Osteoblast (primary cell): Measurements from ENCODE around the gene PROM2. TPM values are rescaled to one million over a fixed set of nuclear protein-coding genes. Genes with fewer than 3 reads are reported as not detected.
A peak's percentile ranks its signal among the peaks of the same experiment; 100 is the strongest.

Experiments
- DNase-seq: peaks from one replicate; pipeline ENCODE4 v3.0.0; 2011; ENCODE audit warnings: low spot score, mixed read lengths; ENCODE audit not compliant: insufficient read length; ENCODE audit errors: missing footprints
- H2AFZ ChIP-seq: 2 replicates; pipeline ENCODE4 v1.6.0; 2011; ENCODE audit warnings: mild to moderate bottlenecking, low read length
- H3K27ac ChIP-seq: 2 replicates; pipeline ENCODE4 v1.5.1; 2011; ENCODE audit warnings: mild to moderate bottlenecking, low read depth, low read length, moderate library complexity
- H3K27me3 ChIP-seq: 2 replicates; pipeline ENCODE4 v1.6.0; 2012; ENCODE audit warnings: mild to moderate bottlenecking, control low read depth, inconsistent platforms, low read length, moderate library complexity; ENCODE audit not compliant: insufficient read depth
- H3K36me3 ChIP-seq: 2 replicates; pipeline ENCODE4 v1.5.1; 2011; ENCODE audit warnings: mild to moderate bottlenecking, low read length, control low read depth, moderate library complexity; ENCODE audit not compliant: insufficient read depth
- H3K4me1 ChIP-seq: 2 replicates; pipeline ENCODE4 v1.5.1; 2011; ENCODE audit warnings: mild to moderate bottlenecking, low read length, control low read depth, moderate library complexity; ENCODE audit not compliant: insufficient read depth
- H3K4me2 ChIP-seq: 2 replicates; pipeline ENCODE4 v1.6.0; 2011; ENCODE audit warnings: mild to moderate bottlenecking, low read length; ENCODE audit not compliant: insufficient read depth
- H3K4me3 ChIP-seq: fragments of 200-600 bp; sonication (generic); 3 replicates; pipeline ENCODE4 v1.5.1; 2012; ENCODE audit warnings: mild to moderate bottlenecking, low read length, inconsistent platforms; ENCODE audit not compliant: insufficient read depth
- H3K79me2 ChIP-seq: 2 replicates; pipeline ENCODE4 v1.6.0; 2012; ENCODE audit warnings: mild to moderate bottlenecking, low read length, control low read depth, inconsistent platforms; ENCODE audit not compliant: insufficient read depth
- H3K9me3 ChIP-seq: 2 replicates; pipeline ENCODE4 v1.5.1; 2011; ENCODE audit warnings: low read depth, low read length, control low read depth
- H4K20me1 ChIP-seq: 2 replicates; pipeline ENCODE4 v1.6.0; 2012; ENCODE audit warnings: mild to moderate bottlenecking, low read length, control low read depth; ENCODE audit not compliant: insufficient read depth
- CTCF ChIP-seq: IDR thresholded peaks from 2 replicates; pipeline ENCODE4 v1.5.1; 2011; ENCODE audit warnings: mild to moderate bottlenecking, low read depth, low read length, moderate library complexity; ENCODE audit errors: extremely low read depth
- total RNA-seq: library from RNA; depleted of rRNA; stranded (reverse); fragments of >200 nt; gene quantifications from 2 replicates; pipeline ENCODE4 v1.2.3, GENCODE V29; 2012

PROM2 gene
- total RNA-seq, 1 donor = 0.36 TPM

GRCh38 chr2:95284886-95285541, 10.8 kb downstream of the PROM2 start:
- H2AFZ ChIP-seq = no peak overlapping the region
- no peaks in the 10 kb centered on the region for H3K36me3 ChIP-seq
- no peak for TF ChIP-seq CTCF
- H3K27me3 ChIP-seq = no peaks in the 10 kb centered on the region
- peak; percentile 68 for DNase-seq
- H4K20me1 ChIP-seq = no peaks in the 10 kb centered on the region
- no peaks in the 10 kb centered on the region for H3K79me2 ChIP-seq
- H3K27ac ChIP-seq = no peak overlapping the region
- no peaks in the 10 kb centered on the region for H3K4me1 ChIP-seq
- no peaks in the 10 kb centered on the region for H3K9me3 ChIP-seq
- H3K4me3 ChIP-seq = no peak overlapping the region
- H3K4me2 ChIP-seq = no peak overlapping the region

DNA sequence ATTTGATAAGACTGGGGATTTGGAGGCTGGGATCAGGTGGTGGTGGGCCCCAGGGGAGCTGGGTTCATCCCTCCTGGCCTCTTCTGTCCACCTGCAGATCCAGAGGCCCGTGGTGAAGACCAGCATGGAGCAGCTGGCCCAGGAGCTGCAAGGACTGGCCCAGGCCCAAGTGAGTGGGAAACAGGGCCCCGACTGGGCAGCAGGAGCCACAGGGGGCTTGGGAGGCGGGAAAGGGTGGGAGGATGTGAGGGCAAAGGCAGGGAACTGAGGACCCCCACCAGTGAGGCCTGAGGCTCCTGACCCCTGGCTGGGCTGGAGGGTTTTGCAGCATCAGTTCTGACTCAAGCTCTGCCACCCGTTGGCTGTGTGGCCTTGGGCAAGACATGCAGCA, 11.3 kb downstream of the PROM2 start:
- Histone ChIP-seq H3K9me3 (no peaks in the 10 kb centered on the region), H3K4me1 (no peaks in the 10 kb centered on the region), H3K4me2 (no peak overlapping the region), H2AFZ (no peak overlapping the region), H3K27me3 (no peaks in the 10 kb centered on the region), H4K20me1 (no peaks in the 10 kb centered on the region), H3K27ac (no peak overlapping the region), H3K79me2 (no peaks in the 10 kb centered on the region), H3K4me3 (no peak overlapping the region), H3K36me3 (no peaks in the 10 kb centered on the region)
- DNase-seq = peak; percentile 43
- TF ChIP-seq CTCF = no peak

DNA sequence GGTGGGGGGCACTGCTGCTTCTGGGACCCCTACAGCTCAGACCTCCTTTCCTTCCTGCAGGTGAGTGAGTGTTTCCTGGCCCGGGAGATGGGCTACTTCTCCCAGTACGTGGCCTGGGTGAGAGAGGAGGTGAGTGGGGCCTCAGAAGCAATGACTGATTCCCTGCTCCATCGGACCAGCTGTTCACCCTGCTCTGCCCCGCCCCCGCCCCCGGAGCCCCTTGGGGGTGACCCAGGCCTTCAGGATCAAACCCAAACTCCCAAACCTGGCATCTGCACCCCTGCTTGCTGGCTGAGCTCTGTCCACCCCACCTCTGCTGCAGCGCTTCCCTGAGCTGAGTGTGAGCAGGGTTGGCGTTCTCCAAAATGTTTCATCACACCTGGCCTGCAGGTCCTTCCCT, 13.1 kb downstream of the PROM2 start:
- no peaks in the 10 kb centered on the region for H3K36me3 ChIP-seq
- no peaks in the 10 kb centered on the region for H3K27me3 ChIP-seq
- H3K4me3 ChIP-seq = no peak overlapping the region
- peaks cover 4% of the 10 kb centered on the region for H3K9me3 ChIP-seq
- H3K27ac ChIP-seq = no peak overlapping the region
- H3K4me2 ChIP-seq = no peak overlapping the region
- no peak for TF ChIP-seq CTCF
- no peak overlapping the region for H2AFZ ChIP-seq
- H3K4me1 ChIP-seq = no peaks in the 10 kb centered on the region
- no peaks in the 10 kb centered on the region for H3K79me2 ChIP-seq
- no peak for DNase-seq
- H4K20me1 ChIP-seq = no peaks in the 10 kb centered on the region

DNA sequence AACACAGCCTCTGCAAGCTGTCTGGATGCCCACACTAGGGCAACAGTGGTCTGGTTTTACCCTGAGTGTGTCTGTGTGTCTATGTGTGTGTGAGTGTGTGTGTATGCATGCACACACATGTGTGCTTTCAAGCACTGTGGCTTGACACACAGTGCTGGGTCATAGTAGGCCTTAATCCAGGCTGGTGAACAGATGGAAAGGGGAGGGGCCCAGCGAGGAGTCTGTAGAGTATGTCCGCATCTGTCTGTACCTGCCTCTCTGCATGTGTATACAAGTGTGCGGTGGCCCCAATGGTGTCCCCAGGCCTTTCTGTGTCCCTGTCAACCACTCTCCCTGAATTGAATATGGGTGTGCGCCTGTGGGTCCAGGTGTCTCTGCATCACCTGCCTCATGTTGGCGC, 13.6 kb downstream of the PROM2 start:
- Histone ChIP-seq H2AFZ (no peak overlapping the region), H4K20me1 (no peaks in the 10 kb centered on the region), H3K4me3 (no peak overlapping the region), H3K4me2 (no peak overlapping the region), H3K4me1 (no peaks in the 10 kb centered on the region), H3K27ac (no peak overlapping the region), H3K36me3 (no peaks in the 10 kb centered on the region), H3K27me3 (no peaks in the 10 kb centered on the region), H3K9me3 (peaks cover 4% of the 10 kb centered on the region), H3K79me2 (no peaks in the 10 kb centered on the region)
- DNase-seq = no peak
- TF ChIP-seq CTCF = no peak
